Adrenal gland (tissue), 12 donors: ENCODE measurements around the gene DHX29. TPM values are rescaled to one million over a fixed set of nuclear protein-coding genes. Genes with fewer than 3 reads are reported as not detected.

Source experiments
- DNase-seq, 7 donors: peaks; one replicate each; pipeline ENCODE4 v3.0.0-alpha.2; 2019 to 2020
- H3K27ac ChIP-seq, 5 donors: fragments of 200-600 bp; sonication (generic) in 4 of 5; 1 replicate in 3 of 5; 2 replicates in 2 of 5; pipeline versions ENCODE4 v1.5.1 to v1.8.0; 2016 to 2020; ENCODE audit warnings: mild to moderate bottlenecking in 1 of 5
- H3K27me3 ChIP-seq: fragments of 200-600 bp; 2 replicates; pipeline ENCODE4 v1.8.0; 2021
- H3K36me3 ChIP-seq, 2 donors: fragments of 200-600 bp; replicated peaks in 1 of 2; 1 replicate in 1 of 2; 2 replicates in 1 of 2; pipeline versions ENCODE4 v1.5.1 to v1.8.0; 2018 to 2022
- H3K4me1 ChIP-seq, 2 donors: fragments of 200-600 bp; replicated peaks in 1 of 2; 1 replicate in 1 of 2; 2 replicates in 1 of 2; pipeline versions ENCODE4 v1.5.1 to v1.8.0; 2018 to 2021
- H3K4me3 ChIP-seq, 4 donors: fragments of 200-600 bp; sonication (generic) in 3 of 4; one replicate each; pipeline ENCODE4 v1.5.1; 2016 to 2018
- H3K9me3 ChIP-seq, 3 donors: fragments of 200-600 bp; sonication (generic) in 1 of 3; replicated peaks in 1 of 3; 1 replicate in 2 of 3; 2 replicates in 1 of 3; pipeline versions ENCODE4 v1.5.1 to v1.8.0; 2016 to 2021
- CTCF ChIP-seq, 6 experiments: fragments of 450-650 bp in 4 of 6; fragments of 200-600 bp in 2 of 6; sonication (generic) in 1 of 6; IDR thresholded peaks; 1 replicate in 5 of 6; 2 replicates in 1 of 6; pipeline versions ENCODE4 v1.5.1 to v1.8.0; 2016 to 2021; ENCODE audit warnings: antibody characterized with exemption in 6 of 6, mild to moderate bottlenecking in 2 of 6, moderate library complexity in 1 of 6
- POLR2A ChIP-seq, 2 donors: fragments of 450-650 bp; IDR thresholded peaks; one replicate each; pipeline ENCODE4 v1.6.1; 2017; ENCODE audit warnings: antibody characterized with exemption in 2 of 2, mild to moderate bottlenecking in 2 of 2, moderate library complexity in 1 of 2
- WGBS, 4 donors: extraction: QIAGEN DNeasy Blood & Tissue Kit in 2 of 4; methylation state at CpG; one replicate each; pipeline versions ENCODE4 v1.1.5 to v1.1.7; 2013 to 2017; 5-methylcytosine and 5-hydroxymethylcytosine counted together
- intact Hi-C, 2 donors: fragments of 100-400 bp; cut with DNase I; formaldehyde crosslinking; loops; one replicate each; pipeline versions ENCODE4 v1.14.1 to v1.15.0; 2022 to 2023
- polyA plus RNA-seq, 3 donors: library from polyadenylated mRNA; stranded (reverse); fragments of 200-250 nt in 2 of 3; fragments of 350-450 nt in 1 of 3; fragmentation: Illumina TruSeq in 1 of 3; extraction: RNeasy Lipid Tissue Mini Kit (QIAGEN cat#74804) in 1 of 3; gene quantifications; one replicate each; pipeline ENCODE4 v1.2.3, GENCODE V29; 2013 to 2014
- total RNA-seq, 9 donors: library from RNA; depleted of rRNA in 4 of 9; stranded (reverse); fragments of >200 nt in 4 of 9; fragments of 120-200 nt in 1 of 9; fragmentation: NEBNext Ultra II Directional in 1 of 9; extraction: Animal tissue kit (Norgen Biotek cat#: 25700) in 1 of 9; gene quantifications; one replicate each; pipeline versions ENCODE4 v1.1.0 to v1.2.4, GENCODE V29; 2013 to 2023
- donor health status: healthy with polysubstance abuse.
- donor health status: Bipolar disorder and iron deficiency.
- donor health status: DM: yes; HTN: yes; CAD: no.
- donor health status: DM: no; HTN: no; CAD: no.
- donor health status: DM: no; HTN: no; CAD: no.
- donor health status: DM: yes; HTN: yes; CAD: no.

The DHX29 gene
- total and polyA plus RNA-seq, 12 donors, result 6.7 to 34.9 (median 24.8) TPM

DNA sequence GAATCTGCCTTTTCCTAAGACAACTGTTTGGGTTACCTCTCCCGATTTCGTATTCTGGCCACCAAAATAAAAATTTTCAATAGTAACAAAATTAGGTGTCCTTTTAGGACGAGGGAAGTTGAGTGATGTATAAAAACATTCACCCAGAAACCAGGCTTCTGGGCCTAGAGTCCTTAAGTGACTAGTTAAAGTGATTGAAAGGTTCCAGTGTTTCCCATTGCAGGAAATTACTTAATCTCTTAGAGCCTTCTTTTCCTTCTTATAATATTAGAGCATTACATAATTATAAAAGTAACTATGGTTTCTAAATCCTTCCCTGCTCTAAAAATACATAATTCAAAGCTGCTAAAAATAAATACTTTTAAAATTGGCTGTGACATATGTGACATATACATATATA, 87.7 kb downstream of the DHX29 start:
- WGBS, 4 donors, result 88 to 97% (median 90%) methylated on average over 3 of the region's 3 CpGs
- Histone ChIP-seq H3K9me3 (no peaks in the 10 kb centered on the region), H3K27me3 (peaks cover 51% of the 10 kb centered on the region), H3K4me3 (no peak overlapping the region), H3K4me1 (peaks cover 4 to 6% of the 10 kb centered on the region in 2 donors), H3K36me3 (no peaks in the 10 kb centered on the region), H3K27ac (no peak overlapping the region)
- DNase-seq, result no peak
- intact Hi-C loops, result loop anchor here in 1 of 2 donors (10.0 kb wide), 1 partner anchor 45 kb away; the partner anchor contains the start of gene CDC20B
- TF ChIP-seq CTCF (IDR thresholded peaks at IDR 0.05) (no peak), POLR2A (IDR thresholded peaks at IDR 0.05) (no peak)

DNA sequence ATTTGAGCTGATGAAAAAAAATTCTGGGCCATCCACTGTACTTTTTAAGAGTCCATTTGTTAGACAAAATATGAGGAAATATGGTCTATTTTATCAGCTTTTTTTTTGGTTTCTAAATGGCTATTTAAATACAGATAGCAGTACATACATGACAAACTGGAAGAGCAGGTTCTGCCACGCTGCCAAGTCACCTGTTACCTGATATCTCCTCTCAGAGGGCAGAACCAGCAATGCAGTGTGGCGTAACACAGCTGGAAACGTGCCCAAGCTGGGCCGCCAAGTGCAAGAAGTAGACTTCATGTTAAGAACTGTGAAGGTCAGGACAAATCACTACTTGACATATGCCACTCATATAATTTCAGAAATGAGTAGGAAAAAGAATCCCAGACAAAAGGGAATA, 88.5 kb downstream of the DHX29 start:
- H3K27me3 ChIP-seq, result peaks cover 43% of the 10 kb centered on the region
- H3K27ac ChIP-seq, result no peak overlapping the region
- no peak overlapping the region for H3K4me3 ChIP-seq
- DNase-seq, result no peak
- TF ChIP-seq POLR2A (IDR thresholded peaks at IDR 0.05) (no peak), CTCF (IDR thresholded peaks at IDR 0.05) (no peak)
- no peaks in the 10 kb centered on the region for H3K36me3 ChIP-seq
- intact Hi-C loops, result no loop called here
- WGBS, 4 donors, result 43 to 70% (median 59%) methylated on average over 4 of the region's 4 CpGs
- no peaks in the 10 kb centered on the region for H3K9me3 ChIP-seq
- peaks cover 4 to 6% of the 10 kb centered on the region in 2 donors for H3K4me1 ChIP-seq

DNA sequence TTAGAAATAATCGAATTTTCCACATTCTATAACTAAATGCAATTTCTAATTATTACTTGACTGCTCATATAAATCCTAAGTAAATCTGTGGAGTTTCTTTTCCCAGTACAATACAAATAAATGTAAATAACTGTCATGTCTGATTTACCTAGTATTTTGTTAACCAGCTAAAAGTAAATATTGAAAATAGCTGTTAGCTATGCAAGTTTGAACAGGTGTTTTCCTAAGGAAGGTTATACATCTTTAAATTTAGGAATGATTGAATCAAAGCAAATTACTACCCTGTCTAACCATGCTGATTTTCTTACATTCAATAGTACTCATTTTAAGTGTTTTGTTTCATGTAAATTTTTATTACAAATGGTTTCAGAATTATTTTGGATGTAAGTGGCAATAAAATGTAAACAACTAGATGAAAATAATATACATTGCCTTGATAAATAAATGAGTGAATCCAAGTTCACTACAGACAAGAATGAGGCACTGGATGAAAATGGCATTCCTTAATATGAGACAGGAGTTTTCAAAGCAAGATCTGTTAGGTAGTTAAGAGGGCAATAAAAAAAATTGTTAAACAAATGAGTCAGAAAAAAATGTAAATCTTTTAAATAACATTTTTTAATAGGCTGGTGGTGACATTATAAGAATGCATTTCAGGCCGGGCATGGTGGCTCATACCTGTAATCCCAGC, 96.2 kb downstream of the DHX29 start:
- WGBS, 4 donors, result 73 to 86% (median 81%) methylated on average over 2 of the region's 2 CpGs
- Histone ChIP-seq H3K27ac (no peak overlapping the region), H3K27me3 (peaks cover 2% of the 10 kb centered on the region), H3K36me3 (no peaks in the 10 kb centered on the region), H3K4me3 (no peak overlapping the region), H3K9me3 (no peaks in the 10 kb centered on the region), H3K4me1 (no peaks in the 10 kb centered on the region)
- intact Hi-C loops, result no loop called here
- no peak for TF ChIP-seq CTCF (IDR thresholded peaks at IDR 0.05)
- TF ChIP-seq POLR2A (IDR thresholded peaks at IDR 0.05), result no peak
- DNase-seq, result no peak

Other genes starting within 250 kb of the DHX29 start
- 1 to 10 TPM in 3 of 9 donors, under 1 TPM in 4, not detected in 2; 0.39 to 5.1 (median 0.92) TPM for gene GZMA, start 205.0 kb downstream of the DHX29 start, total RNA-seq
- 1 to 10 TPM; 2.0 to 9.7 (median 4.2) TPM for gene GZMA, start 205.0 kb downstream of the DHX29 start, polyA plus RNA-seq
- 10 to 100 TPM; 10.2 to 47.6 (median 16.0) TPM for gene GPX8, start 147.5 kb downstream of the DHX29 start, total RNA-seq
- 10 to 100 TPM in 1 of 3 donors, 1 to 10 TPM in 2; 6.1 to 17.8 (median 7.2) TPM for gene GPX8, start 147.5 kb downstream of the DHX29 start, polyA plus RNA-seq
- under 1 TPM in 1 of 9 donors, not detected in 8; 0.11 TPM for gene CDC20B, start 134.5 kb downstream of the DHX29 start, total RNA-seq
- not detected for gene CDC20B, start 134.5 kb downstream of the DHX29 start, polyA plus RNA-seq
- gene MCIDAS, start 80.4 kb downstream of the DHX29 start, total RNA-seq, result not detected
- gene MCIDAS, start 80.4 kb downstream of the DHX29 start, polyA plus RNA-seq, result not detected
- 1 to 10 TPM in 1 of 9 donors, under 1 TPM in 6, not detected in 2; 0.06 to 1.1 (median 0.51) TPM for gene CCNO, start 74.1 kb downstream of the DHX29 start, total RNA-seq
- gene CCNO, start 74.1 kb downstream of the DHX29 start, polyA plus RNA-seq, result 1 to 10 TPM in 1 of 3 donors, under 1 TPM in 1, not detected in 1; 0.81 to 1.1 TPM
- 10 to 100 TPM; 39.1 to 87.5 (median 65.0) TPM for gene MTREX, start 295 bp upstream of the DHX29 start, total RNA-seq
- 10 to 100 TPM; 22.8 to 53.9 (median 27.0) TPM for gene MTREX, start 295 bp upstream of the DHX29 start, polyA plus RNA-seq
- gene PLPP1, start 227.3 kb upstream of the DHX29 start, total RNA-seq, result 100 to 1,000 TPM in 5 of 9 donors, 10 to 100 TPM in 4; 55.2 to 716 (median 118) TPM
- gene PLPP1, start 227.3 kb upstream of the DHX29 start, polyA plus RNA-seq, result 100 to 1,000 TPM in 2 of 3 donors, 10 to 100 TPM in 1; 60.3 to 138 (median 130) TPM